Transverse colon (tissue), 4 donors: ENCODE measurements around the gene SNTG2.

ENCODE experiments used
- CTCF ChIP-seq, 5 experiments: fragments of 200-600 bp in 3 of 5; fragments of 450-650 bp in 2 of 5; sonication (generic) in 3 of 5; IDR thresholded peaks; 1 replicate in 2 of 5; 2 replicates in 3 of 5; pipeline ENCODE4 v1.5.1; 2016 to 2017; ENCODE audit warnings: antibody characterized with exemption in 5 of 5, inconsistent platforms in 3 of 5, mild to moderate bottlenecking in 2 of 5, moderate library complexity in 1 of 5
- EP300 ChIP-seq: sonication (generic); formaldehyde crosslinking; IDR thresholded peaks from one replicate; pipeline ENCODE4 v1.6.1; 2017; ENCODE audit warnings: antibody characterized with exemption, low read depth
- POLR2A ChIP-seq: fragments of 450-650 bp; IDR thresholded peaks from one replicate; pipeline ENCODE4 v1.6.1; 2016; ENCODE audit warnings: antibody characterized with exemption, mild to moderate bottlenecking, moderate library complexity
- POLR2AphosphoS5 ChIP-seq, 3 donors: sonication (generic); formaldehyde crosslinking; IDR thresholded peaks; one replicate each; pipeline ENCODE4 v1.6.1; 2016; ENCODE audit warnings: antibody characterized with exemption in 3 of 3

GRCh38 chr2:1170241-1170640, 219.6 kb downstream of the SNTG2 start:
- no peak for TF ChIP-seq EP300
- no peak for TF ChIP-seq POLR2A
- TF ChIP-seq CTCF (IDR thresholded peaks at IDR 0.05) = no peak
- TF ChIP-seq POLR2AphosphoS5 (IDR thresholded peaks at IDR 0.05) = no peak
